Vagina (tissue), 2 donors: ENCODE results near the gene MYL6.

Source experiments
- POLR2AphosphoS5 ChIP-seq, 2 donors: sonication (generic); formaldehyde crosslinking; IDR thresholded peaks; one replicate each; pipeline ENCODE4 v1.9.0; 2017; ENCODE audit warnings: antibody characterized with exemption in 2 of 2, mild to moderate bottlenecking in 2 of 2, low read depth in 1 of 2; ENCODE audit not compliant: insufficient read depth in 1 of 2
- TF ChIP-seq, protein P1 (sequence below), 3 experiments: fragments of 450-650 bp in 2 of 3; fragments of 200-600 bp in 1 of 3; sonication (generic) in 1 of 3; IDR thresholded peaks; one replicate each; pipeline ENCODE4 v1.5.1; 2017 to 2019; ENCODE audit warnings: antibody characterized with exemption in 3 of 3, mild to moderate bottlenecking in 2 of 3, moderate library complexity in 2 of 3

DNA sequence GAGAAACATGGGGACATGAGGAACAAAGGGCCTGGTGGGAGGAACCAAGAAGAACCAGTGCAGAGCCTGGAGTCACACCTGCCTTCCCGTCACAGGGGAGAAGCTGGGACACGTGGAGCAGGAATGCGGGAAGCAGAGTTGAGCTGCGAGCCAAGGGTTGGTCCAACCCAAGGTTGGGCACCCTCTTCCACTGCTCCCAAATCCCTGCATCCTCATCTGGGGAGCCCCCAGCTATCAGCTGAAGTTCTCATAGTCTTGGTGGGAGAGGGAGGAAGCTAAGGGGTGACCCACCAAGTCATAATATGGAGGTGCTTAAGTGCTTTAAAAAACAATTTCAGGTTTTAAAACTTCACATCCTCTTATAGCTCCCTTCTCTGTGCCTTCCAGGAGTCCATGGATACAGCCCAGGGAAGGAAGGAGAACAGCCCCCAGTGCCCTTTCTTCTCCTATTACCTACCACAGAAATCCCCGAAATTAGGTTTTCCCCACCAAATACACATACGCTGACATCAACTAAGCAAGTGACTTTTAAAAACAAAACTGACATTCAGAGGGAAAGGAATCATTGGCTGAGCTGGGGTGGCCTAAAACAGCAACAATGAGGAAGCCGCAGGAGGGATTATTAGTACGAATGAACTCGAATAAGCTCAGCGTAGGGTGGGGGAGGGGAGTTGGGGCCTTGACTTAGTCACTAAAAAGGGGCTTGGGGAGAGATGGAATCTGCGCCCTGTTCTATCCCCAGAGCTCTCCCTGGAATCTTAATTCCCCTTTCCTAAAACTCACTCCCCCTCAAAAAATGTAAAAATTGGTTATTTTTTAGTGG lies 4.5 kb downstream of the MYL6 start:
- TF ChIP-seq POLR2AphosphoS5 (IDR thresholded peaks at IDR 0.05; ENCODE audit: insufficient read depth in 1 of 2, low read depth in 1 of 2): peak in 1 of 2 donors; percentile 29
- TF ChIP-seq, protein P1, sequence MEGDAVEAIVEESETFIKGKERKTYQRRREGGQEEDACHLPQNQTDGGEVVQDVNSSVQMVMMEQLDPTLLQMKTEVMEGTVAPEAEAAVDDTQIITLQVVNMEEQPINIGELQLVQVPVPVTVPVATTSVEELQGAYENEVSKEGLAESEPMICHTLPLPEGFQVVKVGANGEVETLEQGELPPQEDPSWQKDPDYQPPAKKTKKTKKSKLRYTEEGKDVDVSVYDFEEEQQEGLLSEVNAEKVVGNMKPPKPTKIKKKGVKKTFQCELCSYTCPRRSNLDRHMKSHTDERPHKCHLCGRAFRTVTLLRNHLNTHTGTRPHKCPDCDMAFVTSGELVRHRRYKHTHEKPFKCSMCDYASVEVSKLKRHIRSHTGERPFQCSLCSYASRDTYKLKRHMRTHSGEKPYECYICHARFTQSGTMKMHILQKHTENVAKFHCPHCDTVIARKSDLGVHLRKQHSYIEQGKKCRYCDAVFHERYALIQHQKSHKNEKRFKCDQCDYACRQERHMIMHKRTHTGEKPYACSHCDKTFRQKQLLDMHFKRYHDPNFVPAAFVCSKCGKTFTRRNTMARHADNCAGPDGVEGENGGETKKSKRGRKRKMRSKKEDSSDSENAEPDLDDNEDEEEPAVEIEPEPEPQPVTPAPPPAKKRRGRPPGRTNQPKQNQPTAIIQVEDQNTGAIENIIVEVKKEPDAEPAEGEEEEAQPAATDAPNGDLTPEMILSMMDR (IDR thresholded peaks at IDR 0.05): no peak
